ENCODE measurements around the gene SYTL2. TPM values are rescaled to one million over a fixed set of nuclear protein-coding genes. Genes with fewer than 3 reads are reported as not detected.

The SYTL2 gene
- polyA plus RNA-seq, 1 of the 3 experiments (the other 2 are of a cell fraction), result 36.0 TPM

DNA sequence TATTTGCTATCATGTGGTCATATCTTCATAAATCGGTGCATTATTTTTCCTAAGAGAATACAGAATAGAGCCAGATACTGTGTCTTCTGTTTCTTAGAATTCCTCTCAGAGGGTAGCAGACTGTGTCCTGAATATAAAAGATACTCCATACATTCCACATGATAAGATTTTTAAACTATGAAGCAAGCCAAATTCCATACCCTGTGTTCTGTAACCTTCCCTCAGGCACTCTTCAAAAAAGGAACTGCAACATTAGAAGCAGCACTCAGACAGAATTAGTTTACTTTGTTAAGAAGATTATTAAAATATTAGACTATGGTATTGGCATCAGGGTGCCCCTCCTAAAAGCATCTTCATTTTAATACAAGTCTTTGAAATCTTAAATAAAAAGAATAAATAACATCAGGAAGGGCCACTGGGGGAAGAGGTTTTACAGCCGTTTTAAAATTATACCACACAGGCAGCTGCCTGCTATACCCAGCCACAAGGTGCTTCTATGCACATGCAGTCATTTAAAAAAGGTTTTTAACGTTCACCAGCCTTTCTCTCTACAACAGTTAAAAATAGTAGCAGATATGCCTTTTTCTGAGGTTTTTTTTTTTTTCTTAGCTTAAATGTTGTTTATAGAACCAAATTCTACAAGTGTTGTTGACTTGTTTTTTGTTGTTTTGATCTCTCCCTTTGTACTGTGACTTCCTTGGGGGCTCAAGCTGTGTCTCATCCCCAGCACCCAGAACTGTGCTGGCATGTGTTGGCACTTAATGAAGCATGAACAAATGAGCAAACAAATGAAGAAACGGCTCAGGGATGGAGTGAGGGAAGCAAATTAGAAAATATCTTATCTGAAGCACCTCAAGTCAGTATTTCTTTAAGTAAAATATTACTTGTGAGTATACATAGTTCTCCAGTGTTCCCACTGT lies 70.2 kb downstream of the SYTL2 start:
- H3K9me3 ChIP-seq, result no peaks in the 10 kb centered on the region
- ChIA-PET POLR2A (no interaction called here), CTCF (interaction anchor here (1.8 kb wide), 1 partner anchor 46 kb away, joined by 4 read pairs; no protein-coding TSS in a partner anchor)
- no peak overlapping the region for H2AFZ ChIP-seq (ENCODE audit: low read depth)
- no peaks in the 10 kb centered on the region for H3K79me2 ChIP-seq (ENCODE audit: insufficient read depth)
- H4K20me1 ChIP-seq (ENCODE audit: insufficient read depth), result no peaks in the 10 kb centered on the region
- H3F3A ChIP-seq (replicated peaks; ENCODE audit: insufficient read depth), result no peaks in the 10 kb centered on the region
- H3K4me1 ChIP-seq (ENCODE audit: control insufficient read depth in 1 of 2, insufficient read depth in 2 of 2, low read depth in 1 of 2, low read length in 1 of 2), result no peaks in the 10 kb centered on the region
- WGBS (ENCODE audit: low lambda C conversion rate), result 55% methylated on average over 4 of the region's 4 CpGs
- no peak overlapping the region for H3K9ac ChIP-seq
- no peaks in the 10 kb centered on the region for H3K36me3 ChIP-seq (replicated peaks in 1 of 2; ENCODE audit: control insufficient read depth in 1 of 2, insufficient read depth in 2 of 2, low read length in 1 of 2)
- no peaks in the 10 kb centered on the region for H3K27me3 ChIP-seq (ENCODE audit: insufficient read depth)
- TF ChIP-seq GATA2 (CRISPR knock-in tag; IDR thresholded peaks at IDR 0.05) (no peak), TEAD4 (IDR thresholded peaks at IDR 0.05; ENCODE audit: borderline replicate concordance, insufficient read depth) (no peak), SMC3 (IDR thresholded peaks at IDR 0.05; ENCODE audit: low read depth, low read length) (no peak), JUND (IDR thresholded peaks at IDR 0.05) (no peak), YY1 (IDR thresholded peaks at IDR 0.05; ENCODE audit: low read depth) (no peak), NRF1 (IDR thresholded peaks at IDR 0.05; ENCODE audit: low read depth, low read length) (no peak), FOXM1 (IDR thresholded peaks at IDR 0.05; ENCODE audit: low read depth) (no peak), POLR2AphosphoS5 (IDR thresholded peaks at IDR 0.05; ENCODE audit: low read depth, low read length) (no peak), RFX5 (IDR thresholded peaks at IDR 0.05; ENCODE audit: low read length) (no peak), EZH2phosphoT487 (IDR thresholded peaks at IDR 0.05; ENCODE audit: borderline replicate concordance, low read depth) (no peak), NFIC (IDR thresholded peaks at IDR 0.05; ENCODE audit: borderline replicate concordance) (no peak), SIN3A (IDR thresholded peaks at IDR 0.05; ENCODE audit: borderline replicate concordance, low read depth, low read length) (no peak), TCF12 (IDR thresholded peaks at IDR 0.05) (no peak), RXRA (IDR thresholded peaks at IDR 0.05; ENCODE audit: borderline replicate concordance, low read depth) (no peak)
- TF ChIP-seq, protein P1, sequence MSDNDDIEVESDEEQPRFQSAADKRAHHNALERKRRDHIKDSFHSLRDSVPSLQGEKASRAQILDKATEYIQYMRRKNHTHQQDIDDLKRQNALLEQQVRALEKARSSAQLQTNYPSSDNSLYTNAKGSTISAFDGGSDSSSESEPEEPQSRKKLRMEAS (IDR thresholded peaks at IDR 0.05; ENCODE audit: low read depth), result no peak
- no peak overlapping the region for H3K4me3 ChIP-seq (ENCODE audit: low read depth in 2 of 2, low read length in 1 of 2)
- no peak for DNase-seq
- H3K27ac ChIP-seq (ENCODE audit: low read depth in 2 of 2, low read length in 1 of 2), result no peak overlapping the region
- no peaks in the 10 kb centered on the region for H3K9me2 ChIP-seq
- H3K4me2 ChIP-seq, result no peak overlapping the region

- no peak for DNase-seq
- no peaks in the 10 kb centered on the region for H3F3A ChIP-seq (replicated peaks; ENCODE audit: insufficient read depth)
- no peaks in the 10 kb centered on the region for H3K9me2 ChIP-seq
- no peaks in the 10 kb centered on the region for H3K79me2 ChIP-seq (ENCODE audit: insufficient read depth)
- POLR2A ChIA-PET, result no interaction called here
- H3K4me1 ChIP-seq (ENCODE audit: control insufficient read depth in 1 of 2, insufficient read depth in 2 of 2, low read depth in 1 of 2, low read length in 1 of 2), result no peaks in the 10 kb centered on the region
- H3K27ac ChIP-seq (ENCODE audit: low read depth in 2 of 2, low read length in 1 of 2), result no peak overlapping the region
- no peaks in the 10 kb centered on the region for H3K9me3 ChIP-seq
- H3K27me3 ChIP-seq (ENCODE audit: insufficient read depth), result no peaks in the 10 kb centered on the region
- H3K4me3 ChIP-seq (ENCODE audit: low read depth in 2 of 2, low read length in 1 of 2), result no peak overlapping the region
- WGBS (ENCODE audit: low lambda C conversion rate), result 85% methylated on average over 2 of the region's 2 CpGs
- H2AFZ ChIP-seq (ENCODE audit: low read depth), result no peak overlapping the region
- no peaks in the 10 kb centered on the region for H4K20me1 ChIP-seq (ENCODE audit: insufficient read depth)
- H3K9ac ChIP-seq, result no peak overlapping the region
- H3K36me3 ChIP-seq (replicated peaks in 1 of 2; ENCODE audit: control insufficient read depth in 1 of 2, insufficient read depth in 2 of 2, low read length in 1 of 2), result peaks cover 0 to 8% of the 10 kb centered on the region in 2 experiments
- H3K4me2 ChIP-seq, result no peak overlapping the region
- TF ChIP-seq MEF2A (IDR thresholded peaks at IDR 0.05; ENCODE audit: borderline replicate concordance, low read depth) (no peak), RCOR1 (IDR thresholded peaks at IDR 0.05; ENCODE audit: low read length) (no peak), FOSL2 (IDR thresholded peaks at IDR 0.05; ENCODE audit: borderline replicate concordance, low read depth) (no peak), TEAD4 (IDR thresholded peaks at IDR 0.05; ENCODE audit: borderline replicate concordance, insufficient read depth) (no peak), FOXJ3 (CRISPR knock-in tag; IDR thresholded peaks at IDR 0.05) (no peak), SIN3A (IDR thresholded peaks at IDR 0.05; ENCODE audit: borderline replicate concordance, low read depth, low read length) (no peak), TCF12 (IDR thresholded peaks at IDR 0.05) (no peak), TAF1 (IDR thresholded peaks at IDR 0.05; ENCODE audit: borderline replicate concordance, low read depth, low read length) (no peak), RFX5 (IDR thresholded peaks at IDR 0.05; ENCODE audit: low read length) (no peak)
- TF ChIP-seq, protein P2, sequence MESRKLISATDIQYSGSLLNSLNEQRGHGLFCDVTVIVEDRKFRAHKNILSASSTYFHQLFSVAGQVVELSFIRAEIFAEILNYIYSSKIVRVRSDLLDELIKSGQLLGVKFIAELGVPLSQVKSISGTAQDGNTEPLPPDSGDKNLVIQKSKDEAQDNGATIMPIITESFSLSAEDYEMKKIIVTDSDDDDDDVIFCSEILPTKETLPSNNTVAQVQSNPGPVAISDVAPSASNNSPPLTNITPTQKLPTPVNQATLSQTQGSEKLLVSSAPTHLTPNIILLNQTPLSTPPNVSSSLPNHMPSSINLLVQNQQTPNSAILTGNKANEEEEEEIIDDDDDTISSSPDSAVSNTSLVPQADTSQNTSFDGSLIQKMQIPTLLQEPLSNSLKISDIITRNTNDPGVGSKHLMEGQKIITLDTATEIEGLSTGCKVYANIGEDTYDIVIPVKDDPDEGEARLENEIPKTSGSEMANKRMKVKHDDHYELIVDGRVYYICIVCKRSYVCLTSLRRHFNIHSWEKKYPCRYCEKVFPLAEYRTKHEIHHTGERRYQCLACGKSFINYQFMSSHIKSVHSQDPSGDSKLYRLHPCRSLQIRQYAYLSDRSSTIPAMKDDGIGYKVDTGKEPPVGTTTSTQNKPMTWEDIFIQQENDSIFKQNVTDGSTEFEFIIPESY (IDR thresholded peaks at IDR 0.05; ENCODE audit: borderline replicate concordance, low read depth), result no peak
- TF ChIP-seq, protein P1 (IDR thresholded peaks at IDR 0.05; ENCODE audit: low read depth), result no peak
- CTCF ChIA-PET, result no interaction called here
These were observed 73.2 kb downstream of the SYTL2 start for GRCh38 chr11:85737738-85738137.

All from SK-N-SH (cell line).